Panc1 (cell line): ENCODE measurements around the gene PLCG1. TPM values are rescaled to one million over a fixed set of nuclear protein-coding genes. Genes with fewer than 3 reads are reported as not detected.

Experiments used
- ATAC-seq: fragments of 200-7000 bp; cut with Tn5 transposase; 2 replicates; pipeline ENCODE4 v1.9.1; 2020; ENCODE audit warnings: mild to moderate bottlenecking, moderate library complexity
- BruUV-seq: library from RNA; stranded (reverse); fragments of 400-500 nt; replicated peaks from 2 replicates; lab custom pipeline; 2021; lab: Mats Ljungman, UMichigan
- CTCF ChIA-PET: fragments of 300-600 bp; sonication (Branson Sonifier 250); formaldehyde crosslinking; loops from one replicate; lab custom pipeline; 2022; ENCODE audit warnings: antibody characterized with exemption; lab: Charles Lee
- POLR2A ChIA-PET: fragments of 300-600 bp; sonication (Branson Sonifier 250); formaldehyde crosslinking; loops from one replicate; lab custom pipeline; 2022; ENCODE audit warnings: antibody characterized with exemption; lab: Charles Lee
- DNase-seq: peaks from one replicate; pipeline ENCODE4 v3.0.0-alpha.2; 2010; ENCODE audit warnings: low read depth, low spot score
- H3K27ac ChIP-seq: 2 replicates; pipeline ENCODE4 v1.5.1; 2011; ENCODE audit warnings: mild to moderate bottlenecking, low read length, inconsistent platforms
- H3K27me3 ChIP-seq: fragments of 200-500 bp; sonication (Bioruptor generic); 2 replicates; pipeline ENCODE4 v1.6.0; 2014; ENCODE audit warnings: low read length, inconsistent platforms; ENCODE audit not compliant: control insufficient read depth, insufficient read depth
- H3K36me3 ChIP-seq: fragments of 200-500 bp; sonication (Bioruptor generic); 2 replicates; pipeline ENCODE4 v1.5.1; 2014; ENCODE audit warnings: inconsistent platforms, mild to moderate bottlenecking, low read length, moderate library complexity; ENCODE audit not compliant: control insufficient read depth, insufficient read depth
- H3K4me1 ChIP-seq: 2 replicates; pipeline ENCODE4 v1.5.1; 2011; ENCODE audit warnings: inconsistent platforms, mild to moderate bottlenecking, low read length, moderate library complexity; ENCODE audit not compliant: control insufficient read depth, insufficient read depth
- H3K4me3 ChIP-seq, 2 experiments: 2 replicates each; pipeline ENCODE4 v1.5.1; 2011 to 2012; ENCODE audit warnings: low read depth in 2 of 2, low read length in 2 of 2, mild to moderate bottlenecking in 2 of 2, inconsistent platforms in 1 of 2, moderate library complexity in 1 of 2
- H3K9me3 ChIP-seq: fragments of 200-500 bp; sonication (Bioruptor generic); 2 replicates; pipeline ENCODE4 v1.5.1; 2014; ENCODE audit warnings: low read depth, mild to moderate bottlenecking, inconsistent platforms, low read length, moderate library complexity; ENCODE audit not compliant: control insufficient read depth, insufficient read depth
- CTCF ChIP-seq: fragments of 450-650 bp; IDR thresholded peaks from 2 replicates; pipeline ENCODE4 v1.5.1; 2017; ENCODE audit warnings: mild to moderate bottlenecking
- POLR2AphosphoS5 ChIP-seq: IDR thresholded peaks from 2 replicates; pipeline ENCODE4 v1.6.1; 2012; ENCODE audit warnings: mild to moderate bottlenecking, low read depth, low read length, moderate library complexity
- REST ChIP-seq, 2 experiments: IDR thresholded peaks; 2 replicates each; pipeline ENCODE4 v1.6.1; 2011 to 2012; ENCODE audit warnings: low read depth in 2 of 2, control low read depth in 1 of 2, low read length in 1 of 2, mild to moderate bottlenecking in 1 of 2, moderate library complexity in 1 of 2; ENCODE audit not compliant: insufficient read depth in 1 of 2
- SIN3A ChIP-seq: IDR thresholded peaks from 2 replicates; pipeline ENCODE4 v1.6.1; 2012; ENCODE audit warnings: low read depth, mild to moderate bottlenecking, low read length, moderate library complexity, borderline replicate concordance; ENCODE audit not compliant: insufficient read depth
- TCF7L2 ChIP-seq: IDR thresholded peaks from 2 replicates; pipeline ENCODE4 v1.6.1; 2011; ENCODE audit warnings: mild to moderate bottlenecking, low read depth, low read length, inconsistent platforms
- in situ Hi-C: cut with HindIII; loops from 2 replicates; pipeline ENCODE4 v1.10.0; 2016; ENCODE audit warnings: low sequenced_read_pairs, low pct_unique_long_range_greater_than_20kb
- intact Hi-C: fragments of 100-400 bp; cut with micrococcal nuclease; formaldehyde crosslinking; loops from one replicate; pipeline ENCODE4 v1.10.0; 2022; ENCODE audit not compliant: unreplicated experiment
- total RNA-seq: library from RNA; stranded (reverse); gene quantifications from one replicate; pipeline ENCODE4 v1.2.1, GENCODE V29; 2021; ENCODE audit not compliant: unreplicated experiment

PLCG1 gene
- total RNA-seq, 1 experiment from 2014 or later, result 159 TPM

- peaks cover 46% of the 10 kb centered on the region for H3K36me3 ChIP-seq
Observed at GRCh38 chr20:41094353-41095055, 42.8 kb upstream of the PLCG1 start.

More at GRCh38 chr20:41094353-41095055, 42.8 kb upstream of the PLCG1 start:
- Histone ChIP-seq H3K4me1 (no peaks in the 10 kb centered on the region), H3K27ac (no peak overlapping the region), H3K4me3 (no peak overlapping the region), H3K27me3 (no peaks in the 10 kb centered on the region), H3K9me3 (no peaks in the 10 kb centered on the region)
- no peak for TF ChIP-seq CTCF
- TF ChIP-seq POLR2AphosphoS5, result no peak
- TF ChIP-seq TCF7L2, result no peak
- TF ChIP-seq REST (IDR thresholded peaks at IDR 0.05; ENCODE audit: insufficient read depth in 1 of 2, low read depth in 2 of 2, low read length in 1 of 2), result no peak
- TF ChIP-seq SIN3A, result no peak
- DNase-seq, result no peak
- in situ Hi-C loops, result no loop called here
- peak; percentile 38; the same call in 1 of the 2 replicates for ATAC-seq
- POLR2A ChIA-PET, result no interaction called here
- CTCF ChIA-PET, result interaction anchor here (0.6 to 1.7 kb wide), 3 partner anchors 91 to 104 kb away, joined by 4 to 16 read pairs (median 4); no protein-coding TSS in a partner anchor
- BruUV-seq, result no TSS peak
- intact Hi-C loops, result loop anchor here (1.0 kb wide), 2 partner anchors 104 to 126 kb away; no protein-coding TSS in a partner anchor
